GM04503 (cell line): Measurements from ENCODE around the gene DHX32.
"Not testable (repeated sequence)": the region's sequence is repeated elsewhere in the genome, so short reads cannot be mapped to it uniquely, and the experiment has no call there.

Experiments used
- DNase-seq: peaks from one replicate; pipeline ENCODE4 v3.0.0-alpha.2; 2012; ENCODE audit warnings: low read depth

Gene DHX32

GRCh38 chr10:125881192-125881591 is at the start of gene DHX32:
Gene DHX32, minus strand, starts transcription at chr10:125881292. Its CDS starts 468 bp downstream, at chr10:125880824.
- no peak for DNase-seq

- DNase-seq: no peak
Measured at GRCh38 chr10:125929618-125930017, 48.5 kb upstream of the DHX32 start.

- no peak for DNase-seq
Measured at GRCh38 chr10:125928928-125929585, 48.0 kb upstream of the DHX32 start.

- not testable (repeated sequence) for DNase-seq
Measured at GRCh38 chr10:125927265-125927664, 46.2 kb upstream of the DHX32 start.

- no peak for DNase-seq
Measured at GRCh38 chr10:125926247-125926646, 45.2 kb upstream of the DHX32 start.

- DNase-seq: no peak
Measured at GRCh38 chr10:125925262-125925834, 44.3 kb upstream of the DHX32 start.

GRCh38 chr10:125921643-125922306 is 40.7 kb upstream of the DHX32 start:
- not testable (repeated sequence) for DNase-seq

GRCh38 chr10:125917704-125918361 is 36.7 kb upstream of the DHX32 start:
- DNase-seq: not testable (repeated sequence)

- DNase-seq: no peak
Measured at GRCh38 chr10:125916977-125917376, 35.9 kb upstream of the DHX32 start.

- not testable (repeated sequence) for DNase-seq
Measured at GRCh38 chr10:125913277-125913676, 32.2 kb upstream of the DHX32 start.

GRCh38 chr10:125911990-125912389 is 30.9 kb upstream of the DHX32 start:
- no peak for DNase-seq

- DNase-seq: no peak
Measured at GRCh38 chr10:125911145-125911544, 30.1 kb upstream of the DHX32 start.

GRCh38 chr10:125909491-125909890 is 28.4 kb upstream of the DHX32 start:
- not testable (repeated sequence) for DNase-seq

GRCh38 chr10:125908813-125909212 is 27.7 kb upstream of the DHX32 start:
- DNase-seq: not testable (repeated sequence)

GRCh38 chr10:125907598-125907997 is 26.5 kb upstream of the DHX32 start:
- not testable (repeated sequence) for DNase-seq

- not testable (repeated sequence) for DNase-seq
Measured at GRCh38 chr10:125905069-125905994, 24.2 kb upstream of the DHX32 start.

- not testable (repeated sequence) for DNase-seq
Measured at GRCh38 chr10:125903135-125903640, 22.1 kb upstream of the DHX32 start.

- not testable (repeated sequence) for DNase-seq
Measured at GRCh38 chr10:125900963-125901362, 19.9 kb upstream of the DHX32 start.

- not testable (repeated sequence) for DNase-seq
Measured at GRCh38 chr10:125897317-125897716, 16.2 kb upstream of the DHX32 start.

GRCh38 chr10:125896088-125896934 is 15.2 kb upstream of the DHX32 start, which contains the start of gene FANK1:
Gene FANK1, plus strand, starts transcription at chr10:125896564. Its CDS starts 79 bp downstream, at chr10:125896643.
- peak; percentile 43 for DNase-seq
